HG03135 (cell line): ENCODE data around the gene SCGB2B2.
"Not testable (repeated sequence)": the region's sequence is repeated elsewhere in the genome, so short reads cannot be mapped to it uniquely, and the experiment has no call there.

ENCODE experiments used
- ATAC-seq: cut with Tn5 transposase; IDR thresholded peaks from one replicate; pipeline ENCODE4 v1.9.1; 2021; ENCODE audit warnings: mild to moderate bottlenecking, moderate library complexity; ENCODE audit not compliant: unreplicated experiment

The SCGB2B2 gene

GRCh38 chr19:34676697-34677385 lies at the start of gene SCGB2B2:
TSS of gene SCGB2B2 (minus strand) at chr19:34677159. CDS start at chr19:34594563, 82,596 bp downstream.
- peak; percentile 43 for ATAC-seq

GRCh38 chr19:34725400-34725799 lies 48.4 kb upstream of the SCGB2B2 start:
- no peak for ATAC-seq

- ATAC-seq: no peak
Measured at GRCh38 chr19:34722353-34722752, 45.4 kb upstream of the SCGB2B2 start.

- ATAC-seq: no peak
Measured at GRCh38 chr19:34715357-34715756, 38.4 kb upstream of the SCGB2B2 start.

GRCh38 chr19:34713262-34713637 lies 36.3 kb upstream of the SCGB2B2 start:
- ATAC-seq: no peak

- no peak for ATAC-seq
Measured at GRCh38 chr19:34712395-34713261, 35.7 kb upstream of the SCGB2B2 start.

- no peak for ATAC-seq
Measured at GRCh38 chr19:34711890-34712289, 34.9 kb upstream of the SCGB2B2 start.

- ATAC-seq: no peak
Measured at GRCh38 chr19:34707661-34708060, 30.7 kb upstream of the SCGB2B2 start.

- no peak for ATAC-seq
Measured at GRCh38 chr19:34692549-34692948, 15.6 kb upstream of the SCGB2B2 start.

GRCh38 chr19:34690372-34690771 lies 13.4 kb upstream of the SCGB2B2 start:
- ATAC-seq: no peak

- ATAC-seq: no peak
Measured at GRCh38 chr19:34688592-34688991, 11.6 kb upstream of the SCGB2B2 start.

- no peak for ATAC-seq
Measured at GRCh38 chr19:34687348-34687747, 10.4 kb upstream of the SCGB2B2 start.

- ATAC-seq: no peak
Measured at GRCh38 chr19:34686455-34686854, 9.5 kb upstream of the SCGB2B2 start.

GRCh38 chr19:34685266-34685665 lies 8.3 kb upstream of the SCGB2B2 start:
- not testable (repeated sequence) for ATAC-seq

GRCh38 chr19:34681478-34681877 lies 4.5 kb upstream of the SCGB2B2 start:
- no peak for ATAC-seq

- no peak for ATAC-seq
Measured at GRCh38 chr19:34678421-34678820, 1.5 kb upstream of the SCGB2B2 start.

- no peak for ATAC-seq
Measured at GRCh38 chr19:34678085-34678412, 1.1 kb upstream of the SCGB2B2 start.

- ATAC-seq: peak; percentile 95
Measured at GRCh38 chr19:34677386-34678084, 576 bp upstream of the SCGB2B2 start, which contains the start of gene ZNF302. TSS of gene ZNF302 (plus strand) at chr19:34677678. CDS start at chr19:34678805, 1,127 bp downstream.

- no peak for ATAC-seq
Measured at GRCh38 chr19:34675919-34676318, 1.0 kb downstream of the SCGB2B2 start.

GRCh38 chr19:34675250-34675649 lies 1.7 kb downstream of the SCGB2B2 start:
- ATAC-seq: no peak

- ATAC-seq: no peak
Measured at GRCh38 chr19:34673590-34673989, 3.4 kb downstream of the SCGB2B2 start.

GRCh38 chr19:34671972-34672371 lies 5.0 kb downstream of the SCGB2B2 start:
- ATAC-seq: no peak
